GM18867 (cell line): ENCODE results near the gene CCDC192.

Experiments
- ATAC-seq: cut with Tn5 transposase; IDR thresholded peaks from one replicate; pipeline ENCODE4 v1.9.1; 2021; ENCODE audit warnings: mild to moderate bottlenecking, moderate library complexity; ENCODE audit not compliant: unreplicated experiment

CCDC192 gene

DNA sequence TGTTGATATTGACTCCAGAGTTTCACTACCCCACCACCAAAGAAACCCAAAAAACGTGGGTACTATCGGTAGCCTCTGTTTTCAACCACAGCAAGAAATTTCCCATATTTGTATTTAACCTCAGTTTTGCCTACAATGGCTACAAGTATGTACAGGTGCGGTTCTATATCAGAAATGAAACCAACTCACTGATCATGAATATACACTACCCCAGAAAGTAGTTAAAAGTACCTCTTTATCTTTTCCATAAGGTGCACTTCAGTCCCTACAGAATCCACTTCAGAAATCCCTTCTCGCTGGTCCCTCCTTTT, 239.8 kb downstream of the CCDC192 start:
- peak; percentile 85 for ATAC-seq

DNA sequence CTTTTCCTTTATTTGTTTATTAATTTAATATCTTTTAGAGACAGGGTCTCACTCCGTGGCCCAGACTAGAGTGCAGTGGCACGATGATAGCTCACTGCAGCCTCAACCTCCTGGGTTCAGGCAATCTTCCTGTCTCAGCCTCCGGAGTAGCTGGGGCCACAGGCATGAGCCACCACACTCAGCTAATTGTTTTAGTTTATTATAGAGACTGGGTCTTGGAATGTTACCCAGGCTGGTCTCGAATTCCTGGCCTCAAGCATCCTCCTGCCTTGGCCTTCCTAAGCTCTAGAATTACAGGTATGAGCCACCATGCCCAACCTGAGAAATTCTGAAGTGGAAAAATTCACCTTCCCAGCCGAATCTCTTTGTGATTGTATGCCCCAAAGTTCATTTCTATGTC, 240.9 kb downstream of the CCDC192 start:
- no peak for ATAC-seq

DNA sequence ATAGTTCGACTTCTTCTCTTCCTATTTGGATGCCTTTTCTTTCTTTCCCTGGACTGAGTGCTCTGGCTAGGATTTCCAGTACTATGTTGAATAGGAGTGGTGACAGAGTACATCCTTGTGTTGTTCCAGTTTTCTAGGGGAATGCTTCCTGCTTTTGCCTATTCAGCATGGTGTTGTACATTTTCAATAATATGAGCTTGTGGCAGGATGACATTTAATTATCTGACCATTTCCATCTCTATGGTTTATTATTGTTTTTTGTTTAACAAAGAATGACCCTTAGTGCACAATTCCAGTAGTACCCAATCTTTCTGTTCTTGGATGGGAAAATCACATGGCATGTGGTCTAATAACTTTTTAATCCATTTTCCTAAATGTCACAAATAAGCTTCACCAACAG, 244.8 kb downstream of the CCDC192 start:
- no peak for ATAC-seq

DNA sequence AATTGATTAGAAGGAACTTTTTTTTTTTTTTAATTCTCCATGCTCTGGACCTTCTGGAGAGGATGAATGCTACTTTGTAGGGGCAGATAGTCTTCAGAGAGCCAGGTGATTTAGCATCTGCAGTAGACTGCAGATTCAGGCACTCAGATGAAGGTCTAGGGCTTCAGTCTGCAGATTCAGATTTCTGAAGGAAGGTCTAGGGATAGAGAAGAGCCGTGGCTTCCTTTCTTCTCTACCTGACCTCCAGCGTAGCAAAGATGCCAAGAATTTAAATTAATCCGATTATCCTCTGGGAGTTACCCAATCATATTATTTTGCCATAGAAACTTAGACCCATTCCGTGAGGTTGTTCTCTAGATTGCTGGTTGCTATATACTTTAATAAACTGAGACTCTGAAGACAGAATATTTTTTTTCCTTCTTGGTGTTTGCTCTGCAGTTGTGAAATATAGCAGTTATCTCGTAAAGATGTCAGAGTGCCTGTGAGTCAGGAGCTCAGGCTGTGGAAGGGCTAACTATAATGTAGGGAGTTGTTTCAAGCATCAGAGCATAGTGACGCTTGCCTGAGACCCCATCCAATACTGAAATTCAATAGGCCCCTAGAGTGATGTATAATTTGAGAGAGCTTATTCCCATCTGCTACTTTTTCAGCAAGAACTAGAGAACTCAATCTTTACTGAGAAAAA, 247.7 kb downstream of the CCDC192 start:
- no peak for ATAC-seq

DNA sequence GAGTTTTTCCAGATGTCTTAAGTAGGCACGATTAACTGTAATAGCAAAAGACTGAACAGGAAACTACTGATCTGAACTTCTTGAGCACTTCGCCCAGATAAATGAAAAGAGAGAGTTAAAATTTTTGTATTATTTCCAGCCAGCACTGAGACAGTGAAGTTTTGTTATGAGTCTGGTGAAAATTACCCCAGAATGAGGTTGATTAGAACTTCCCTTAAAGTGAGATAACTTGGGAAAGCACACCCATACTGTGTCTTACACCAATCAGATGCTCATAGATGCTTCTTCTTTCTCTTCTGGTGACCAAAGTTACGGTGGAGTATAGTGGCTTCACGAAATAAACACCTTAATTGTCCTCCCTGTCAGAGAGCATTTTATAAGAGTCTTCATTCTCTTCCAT, 248.6 kb downstream of the CCDC192 start:
- no peak for ATAC-seq

DNA sequence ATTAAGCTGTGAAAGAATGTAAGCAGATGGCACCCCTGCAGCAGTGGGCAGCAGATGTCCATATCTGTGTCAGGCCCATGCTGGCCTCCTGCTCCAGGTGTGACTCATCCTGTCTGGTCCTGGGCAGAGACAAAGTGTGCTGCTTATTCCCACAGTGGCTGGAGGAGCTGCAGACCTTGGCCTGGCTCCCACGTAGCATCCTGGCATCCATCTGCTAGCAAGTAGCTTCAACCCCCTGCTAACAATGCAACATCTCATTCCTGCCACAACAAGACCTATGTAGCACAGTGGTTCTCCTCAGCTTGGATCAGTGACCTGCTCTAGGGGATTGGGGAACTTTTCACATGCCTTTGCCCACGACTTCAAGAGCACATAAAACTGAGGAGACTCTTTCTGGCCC, 254.0 kb downstream of the CCDC192 start:
- no peak for ATAC-seq

DNA sequence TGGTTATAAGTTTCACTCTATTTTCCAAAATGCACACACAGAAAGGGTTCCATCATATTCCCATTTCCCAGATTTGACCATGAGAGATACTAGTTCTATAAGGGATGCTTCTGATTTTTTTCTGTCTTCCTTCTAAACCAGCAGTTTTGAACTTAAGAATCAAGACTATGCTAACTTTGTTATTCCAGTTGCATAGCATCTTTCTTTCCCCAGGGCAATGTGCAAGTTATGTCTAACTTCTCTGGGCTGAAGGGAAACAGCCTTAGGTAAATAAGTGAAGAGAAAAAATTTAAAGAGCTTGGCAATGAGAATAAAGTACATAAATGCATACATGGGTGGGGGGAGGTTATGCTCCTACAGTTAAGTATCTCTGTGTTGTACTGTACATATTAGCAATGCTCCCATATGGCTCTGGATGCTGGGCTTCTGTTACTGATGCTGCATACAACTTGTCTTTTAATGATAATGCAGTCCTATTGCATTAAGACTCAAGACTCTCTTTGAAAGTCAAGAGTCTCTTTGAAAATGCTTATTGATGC, 254.6 kb downstream of the CCDC192 start:
- no peak for ATAC-seq

DNA sequence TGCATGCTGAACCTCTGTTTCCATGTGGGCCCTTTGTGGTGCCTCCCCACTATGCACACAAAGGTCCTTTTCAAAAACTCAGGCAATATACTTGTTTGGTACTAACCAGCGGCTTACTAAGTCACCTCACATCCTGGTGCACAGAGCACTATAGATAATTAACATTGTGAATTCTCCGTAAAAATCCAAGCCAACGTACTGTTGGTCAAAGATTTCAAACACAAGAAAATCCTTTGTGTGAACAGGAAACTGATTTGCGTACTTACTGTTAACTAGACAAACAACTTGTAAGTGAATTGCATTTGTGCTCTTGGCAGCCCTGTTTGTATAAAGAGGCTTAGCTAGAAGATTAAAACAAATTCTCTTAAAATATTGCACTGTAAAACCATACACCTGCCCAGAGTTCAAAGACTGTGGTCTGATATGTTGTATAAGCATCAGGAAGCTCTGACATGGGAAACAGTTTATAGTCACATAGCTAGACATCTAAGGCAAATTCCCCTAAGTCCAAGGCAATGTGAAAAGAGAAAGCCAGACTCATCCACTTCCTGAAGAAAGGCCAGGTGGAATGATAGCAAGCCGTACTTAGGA, 255.3 kb downstream of the CCDC192 start:
- ATAC-seq, result no peak

DNA sequence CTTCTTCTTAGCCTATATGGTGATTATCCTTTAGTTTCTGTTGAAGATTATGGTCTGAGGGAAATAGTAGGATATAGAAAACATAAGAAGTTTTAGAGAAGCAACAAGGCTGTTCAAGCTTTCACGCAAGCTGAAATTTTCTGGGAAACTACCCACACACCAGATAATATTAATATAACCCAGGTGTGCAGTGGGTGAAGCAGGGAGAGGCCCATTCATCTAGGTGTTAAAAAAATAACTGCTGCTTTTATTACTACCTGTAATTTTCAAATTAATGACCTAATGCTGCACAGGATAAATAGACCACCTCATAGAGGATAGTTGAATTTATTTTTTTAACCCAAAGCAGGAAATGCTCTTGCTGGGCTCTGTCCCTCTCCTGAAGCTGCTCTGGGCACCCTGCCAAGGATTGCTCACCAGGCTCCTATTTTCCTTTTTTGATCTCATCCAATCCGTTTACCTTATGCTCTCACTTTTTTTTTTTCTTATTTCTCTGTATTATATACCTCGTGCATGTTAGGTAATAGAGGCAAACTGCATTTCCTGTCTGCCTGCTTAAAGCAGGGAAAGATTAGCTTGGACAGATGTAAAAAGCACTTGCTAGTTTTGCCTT, 256.1 kb downstream of the CCDC192 start:
- ATAC-seq, result no peak

DNA sequence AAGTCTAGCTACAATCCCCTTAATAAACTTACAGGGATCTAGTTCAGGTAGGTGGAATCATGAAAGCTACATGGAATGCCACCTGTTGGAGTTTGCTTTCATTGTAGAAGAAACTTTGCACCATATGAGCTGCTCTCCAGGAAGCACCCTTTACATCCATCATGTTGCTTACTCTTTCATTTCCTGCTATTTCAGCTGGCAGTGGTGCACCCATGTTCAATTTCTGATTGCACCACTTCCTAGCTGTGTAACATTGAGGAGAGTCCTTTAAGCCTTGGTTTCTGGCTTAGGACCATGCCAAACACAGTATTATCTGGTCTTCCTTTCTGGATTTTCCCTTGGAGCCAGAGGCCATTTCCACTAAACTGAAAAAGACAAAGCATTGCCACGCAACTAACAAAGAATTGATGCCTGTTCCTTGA, 257.1 kb downstream of the CCDC192 start:
- no peak for ATAC-seq

DNA sequence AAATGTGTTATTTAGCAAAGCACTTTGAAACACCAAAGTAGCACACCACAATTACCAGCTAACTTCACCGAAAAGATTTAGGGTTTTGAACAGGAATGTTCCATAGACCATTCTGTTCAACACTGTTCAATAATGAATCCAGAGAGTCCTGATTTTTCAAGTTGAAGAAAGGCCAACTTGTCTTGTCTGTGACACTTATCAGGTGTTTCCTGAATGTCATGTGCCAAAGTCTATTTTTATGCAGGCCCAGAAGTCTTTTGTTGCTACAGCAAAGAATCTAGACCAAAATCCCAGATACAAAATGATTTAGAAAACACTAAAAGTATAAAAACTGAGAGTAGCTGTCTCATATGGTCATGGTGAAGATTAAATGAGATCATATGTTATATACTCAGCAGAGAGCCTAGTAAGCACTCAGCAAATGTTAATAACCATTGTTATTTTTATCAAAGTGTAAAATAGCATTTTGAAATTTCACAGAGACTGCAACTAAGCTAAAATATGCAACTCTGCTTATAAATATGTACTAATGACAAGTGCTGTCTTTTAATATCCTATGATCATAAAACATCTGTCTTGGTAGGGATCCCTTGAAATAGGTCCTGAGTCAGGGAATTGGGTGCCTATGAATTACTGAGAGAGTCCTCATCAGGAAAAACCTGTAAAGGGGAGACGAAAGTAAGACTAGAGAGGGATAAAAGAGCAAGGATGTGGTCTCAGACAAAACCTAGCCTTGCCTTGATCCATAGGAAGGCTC, 258.0 kb downstream of the CCDC192 start:
- no peak for ATAC-seq

DNA sequence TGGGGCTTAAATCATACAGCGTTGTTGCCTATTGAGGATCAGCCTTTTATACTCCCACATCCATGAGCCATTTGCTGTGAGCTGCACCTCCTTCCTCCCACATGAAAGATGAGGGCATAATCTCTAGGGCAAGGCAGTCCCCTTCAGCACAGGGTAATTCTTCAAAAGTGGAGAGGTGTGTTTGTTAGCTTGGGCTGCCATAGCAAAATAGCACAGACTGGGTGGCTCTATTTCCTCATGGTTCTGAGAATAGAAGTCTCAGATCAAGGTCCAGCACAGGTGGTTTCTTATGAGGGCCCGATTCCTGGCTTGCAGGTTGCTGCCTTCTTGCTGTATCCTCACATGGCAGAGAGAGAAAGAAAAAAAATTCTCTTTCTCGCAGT, 258.6 kb downstream of the CCDC192 start:
- ATAC-seq, result no peak

DNA sequence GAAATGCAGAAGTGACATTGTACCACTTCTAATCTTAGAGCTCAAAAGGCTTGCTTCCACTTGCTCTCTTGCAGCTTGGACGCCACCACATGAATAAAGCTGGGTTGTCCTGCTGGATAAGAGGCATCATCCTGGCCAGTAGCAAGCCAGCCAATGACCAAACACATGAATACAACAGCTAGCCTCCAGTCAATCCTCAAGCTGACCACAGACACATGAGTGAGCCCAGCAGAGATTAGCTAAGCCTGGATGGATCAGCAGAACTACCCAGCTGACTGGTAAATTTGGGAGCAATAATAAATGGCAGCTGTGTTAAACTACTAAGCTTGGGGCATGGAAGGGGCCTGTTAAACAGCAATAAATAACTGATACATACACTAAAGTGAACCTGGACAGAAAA, 259.3 kb downstream of the CCDC192 start:
- ATAC-seq, result no peak

DNA sequence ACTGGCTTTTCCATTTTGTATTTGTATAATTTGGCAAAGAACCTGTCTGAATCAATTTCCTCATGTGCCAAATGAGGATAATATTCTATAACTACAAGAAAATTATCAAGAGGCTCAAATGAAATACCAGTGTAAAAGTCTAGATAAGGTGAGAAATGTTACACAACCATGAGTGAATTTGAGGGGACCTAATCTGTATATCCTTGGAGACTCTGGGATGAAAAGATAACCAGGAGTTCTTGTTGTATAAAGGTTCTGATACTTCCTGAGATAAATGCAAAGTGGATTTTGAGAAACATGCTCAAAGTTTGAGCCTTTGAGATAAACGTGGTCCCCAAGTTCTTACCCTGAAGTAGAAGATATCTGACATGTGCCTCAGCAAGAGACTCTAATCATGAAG, 260.0 kb downstream of the CCDC192 start:
- no peak for ATAC-seq

DNA sequence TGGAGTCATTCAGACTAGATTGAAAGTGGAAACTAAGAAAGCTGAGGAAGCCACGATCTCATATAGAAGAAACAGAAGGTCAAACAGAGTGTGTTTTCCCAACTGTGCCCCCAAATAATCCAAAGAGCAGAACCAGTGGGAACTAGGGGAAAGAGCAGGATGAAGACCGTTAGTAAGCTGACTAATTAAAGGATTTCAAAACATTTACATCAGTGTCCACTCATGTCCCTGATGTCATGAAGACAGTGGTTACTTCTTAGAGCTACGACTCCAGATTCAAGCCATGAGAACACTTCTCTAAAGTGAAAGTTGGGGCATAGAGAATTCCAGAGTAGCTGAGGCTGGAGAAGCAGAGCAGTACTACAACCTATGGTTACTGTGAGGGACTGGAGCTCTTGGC, 260.7 kb downstream of the CCDC192 start:
- ATAC-seq, result no peak

DNA sequence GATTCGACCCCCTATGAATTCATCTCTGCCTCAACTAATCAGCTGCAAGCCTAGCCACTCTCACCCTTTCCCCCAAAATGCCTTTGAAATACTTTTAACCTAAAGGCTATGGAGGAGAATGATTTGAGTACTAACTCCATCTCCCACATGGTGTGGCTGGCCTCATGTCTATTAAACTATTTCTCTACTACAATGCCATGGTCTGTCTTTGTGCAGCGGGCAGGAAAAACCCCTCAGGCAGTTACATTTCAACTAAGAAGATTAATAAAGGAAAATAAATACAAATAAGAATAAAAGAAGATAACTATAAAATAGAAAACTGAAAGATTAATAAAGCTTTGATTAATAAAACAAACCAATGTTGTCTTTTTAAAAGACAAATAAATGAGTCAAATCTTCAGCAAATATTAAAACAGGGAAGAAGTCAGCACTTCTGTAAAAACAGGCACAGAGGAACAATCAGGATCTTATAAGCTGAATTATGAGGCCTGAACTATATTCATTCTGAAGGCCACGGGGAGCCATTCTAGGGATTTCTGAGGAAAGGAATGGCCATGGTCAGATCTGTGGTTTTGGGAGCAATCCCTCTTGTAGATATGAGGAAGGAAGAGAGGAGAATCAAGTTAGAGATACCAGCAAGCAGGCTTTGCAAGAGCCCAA, 264.3 kb downstream of the CCDC192 start:
- no peak for ATAC-seq

DNA sequence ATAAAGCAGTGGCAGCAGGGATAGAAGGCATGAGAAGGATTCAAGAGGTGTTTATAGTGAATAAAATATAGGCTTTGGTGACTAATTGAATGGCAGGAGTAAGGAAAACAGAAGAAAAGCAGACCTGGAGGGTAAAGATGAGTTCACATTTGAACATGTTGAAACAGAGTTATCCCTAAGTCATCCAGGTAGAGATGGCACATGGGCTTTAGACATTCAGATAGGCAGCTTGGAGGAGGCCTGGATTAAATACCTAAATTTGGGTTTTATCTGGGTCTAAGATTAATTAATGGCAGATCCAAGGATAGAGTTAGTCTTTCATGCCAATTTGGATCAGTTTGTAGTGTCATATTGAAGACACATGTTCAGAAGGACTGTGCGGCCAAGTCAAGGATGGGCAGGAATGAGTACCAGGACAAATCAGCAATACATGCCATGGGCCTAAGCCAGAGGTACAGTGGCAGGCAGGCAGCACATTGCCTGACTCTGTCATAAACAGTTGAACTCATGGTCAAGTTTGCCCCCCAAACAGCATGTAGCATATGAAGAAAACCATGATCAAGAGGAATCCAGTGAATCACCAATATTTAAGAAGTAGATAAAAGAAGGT, 264.9 kb downstream of the CCDC192 start:
- ATAC-seq, result no peak

DNA sequence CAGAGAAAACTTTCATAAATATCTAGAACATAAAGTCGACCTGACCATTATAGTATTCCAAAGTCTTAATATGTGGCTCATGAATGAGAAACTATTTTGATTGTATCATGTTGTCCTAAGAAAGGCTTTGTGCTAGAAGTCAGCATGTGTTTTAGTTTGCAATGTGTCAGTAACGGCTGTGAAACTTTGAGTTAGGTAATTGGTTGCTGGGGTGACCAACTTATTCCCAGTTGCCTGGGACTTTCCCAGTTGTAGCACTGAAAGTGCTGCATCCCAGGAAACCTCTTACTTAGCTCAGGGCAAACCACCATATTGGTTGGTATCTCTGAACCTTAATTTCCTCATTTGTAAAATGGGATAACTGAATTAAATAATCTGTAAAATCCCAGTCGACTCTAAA, 265.8 kb downstream of the CCDC192 start:
- ATAC-seq, result no peak

DNA sequence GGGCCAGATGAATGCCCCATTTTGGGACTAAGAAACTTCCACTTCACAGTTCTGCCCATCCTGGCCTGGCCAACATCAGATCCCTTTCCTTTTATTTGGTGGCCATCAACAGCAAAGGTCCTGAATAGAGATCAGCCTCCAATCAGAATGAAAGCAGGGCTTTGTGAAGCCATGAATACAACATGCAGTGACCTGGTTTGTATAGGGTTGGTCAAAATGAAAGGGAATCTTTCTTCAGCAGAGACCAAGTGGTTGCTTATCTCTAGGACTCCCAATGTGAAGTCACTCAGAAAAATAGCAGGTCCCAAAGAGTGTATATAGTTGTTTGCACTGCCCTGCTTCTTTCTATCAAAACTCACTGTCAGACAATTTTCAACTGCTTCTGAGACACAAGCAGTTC, 266.5 kb downstream of the CCDC192 start:
- no peak for ATAC-seq

DNA sequence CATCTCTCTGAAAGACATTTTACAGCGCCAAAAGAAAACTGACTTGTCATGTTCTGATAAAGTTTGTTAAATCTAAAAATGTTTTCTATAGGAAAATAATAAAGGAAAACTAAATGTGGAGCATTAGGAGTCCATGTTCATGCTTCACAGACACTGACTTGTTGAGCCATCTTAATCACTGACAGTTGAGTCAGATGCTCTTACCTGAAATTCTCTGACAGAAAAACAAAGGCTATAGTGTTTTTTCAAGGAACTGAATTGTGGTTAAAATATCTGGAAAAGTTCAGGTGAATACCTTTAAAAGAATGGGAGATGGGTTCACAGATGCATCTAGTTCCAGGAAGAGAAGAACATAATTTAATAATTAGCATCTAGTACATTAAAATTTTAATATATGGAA, 266.9 kb downstream of the CCDC192 start:
- no peak for ATAC-seq
